ACHN (cell line): Measurements from ENCODE around the gene TPSAB1.
"Not testable (repeated sequence)": the region's sequence is repeated elsewhere in the genome, so short reads cannot be mapped to it uniquely, and the experiment has no call there.

Experiments used
- DNase-seq: peaks from one replicate; pipeline ENCODE4 v3.0.0-alpha.2; 2015
- in situ Hi-C: cut with HindIII; loops from 2 replicates; pipeline ENCODE4 v1.10.0; 2017; ENCODE audit warnings: low sequenced_read_pairs, low pct_ligation_motif_present, low pct_unique_long_range_greater_than_20kb

TPSAB1 gene

GRCh38 chr16:1220841-1221627 lies 19.5 kb upstream of the TPSAB1 start:
- in situ Hi-C loops = no loop called here
- DNase-seq = no peak

- in situ Hi-C loops = no loop called here
These were observed 18.6 kb upstream of the TPSAB1 start for GRCh38 chr16:1221628-1222552.

GRCh38 chr16:1222553-1223354 lies 17.8 kb upstream of the TPSAB1 start:
- in situ Hi-C loops = no loop called here
- DNase-seq = no peak

More at GRCh38 chr16:1221628-1222552, 18.6 kb upstream of the TPSAB1 start:
- peak; percentile 18 for DNase-seq

- DNase-seq = no peak
- in situ Hi-C loops = no loop called here
These were observed 16.9 kb upstream of the TPSAB1 start for GRCh38 chr16:1223355-1224214.

GRCh38 chr16:1224558-1224957 lies 15.9 kb upstream of the TPSAB1 start:
- DNase-seq = no peak
- in situ Hi-C loops = no loop called here

- DNase-seq = no peak
- in situ Hi-C loops = no loop called here
These were observed 15.5 kb upstream of the TPSAB1 start, which contains the start of gene TPSG1 for GRCh38 chr16:1225051-1225451. TPSG1 (minus strand) TSS chr16:1225268; CDS start chr16:1225252, 16 bp downstream.

- DNase-seq, in situ Hi-C loops: not testable (repeated sequence)
These were observed 14.7 kb upstream of the TPSAB1 start for GRCh38 chr16:1225728-1226311.

GRCh38 chr16:1226692-1227091 lies 13.8 kb upstream of the TPSAB1 start:
- not testable (repeated sequence) for DNase-seq

GRCh38 chr16:1228227-1228626 lies 12.3 kb upstream of the TPSAB1 start:
- in situ Hi-C loops = not testable (repeated sequence)

More at GRCh38 chr16:1226692-1227091, 13.8 kb upstream of the TPSAB1 start:
- in situ Hi-C loops = not testable (repeated sequence)

GRCh38 chr16:1229476-1229875 lies 11.0 kb upstream of the TPSAB1 start:
- in situ Hi-C loops, DNase-seq: not testable (repeated sequence)

More at GRCh38 chr16:1228227-1228626, 12.3 kb upstream of the TPSAB1 start:
- not testable (repeated sequence) for DNase-seq

- DNase-seq, in situ Hi-C loops: not testable (repeated sequence)
These were observed 10.4 kb upstream of the TPSAB1 start, which contains the start of gene TPSB2 for GRCh38 chr16:1230084-1230470. TPSB2 (minus strand) TSS chr16:1230184; CDS start chr16:1229951, 233 bp downstream.

- not testable (repeated sequence) for DNase-seq
These were observed 9.9 kb upstream of the TPSAB1 start for GRCh38 chr16:1230471-1231212.

GRCh38 chr16:1231301-1231700 lies 9.2 kb upstream of the TPSAB1 start:
- in situ Hi-C loops = not testable (repeated sequence)

More at GRCh38 chr16:1230471-1231212, 9.9 kb upstream of the TPSAB1 start:
- in situ Hi-C loops = not testable (repeated sequence)

GRCh38 chr16:1232049-1232748 lies 8.3 kb upstream of the TPSAB1 start:
- DNase-seq, in situ Hi-C loops: not testable (repeated sequence)

More at GRCh38 chr16:1231301-1231700, 9.2 kb upstream of the TPSAB1 start:
- DNase-seq = not testable (repeated sequence)

GRCh38 chr16:1236659-1237058 lies 3.8 kb upstream of the TPSAB1 start:
- in situ Hi-C loops, DNase-seq: not testable (repeated sequence)

- in situ Hi-C loops = no loop called here
These were observed 2.5 kb upstream of the TPSAB1 start for GRCh38 chr16:1237990-1238389.

More at GRCh38 chr16:1237990-1238389, 2.5 kb upstream of the TPSAB1 start:
- no peak for DNase-seq
